GM12872 (cell line): ENCODE data around the gene POU2F1.

Experiments
- CTCF ChIP-seq: IDR thresholded peaks from 3 replicates; pipeline ENCODE4 v1.5.1; 2011; ENCODE audit warnings: low read depth, mild to moderate bottlenecking, low read length, moderate library complexity; ENCODE audit not compliant: insufficient read depth

Gene POU2F1

GRCh38 chr1:167432780-167433179 lies 212.1 kb downstream of the POU2F1 start:
- no peak for TF ChIP-seq CTCF

- no peak for TF ChIP-seq CTCF
Measured at GRCh38 chr1:167433884-167434283, 213.2 kb downstream of the POU2F1 start.

GRCh38 chr1:167434306-167434705 lies 213.6 kb downstream of the POU2F1 start:
- TF ChIP-seq CTCF, result no peak

- no peak for TF ChIP-seq CTCF
Measured at GRCh38 chr1:167435484-167435883, 214.8 kb downstream of the POU2F1 start.

GRCh38 chr1:167438171-167439138 lies 217.8 kb downstream of the POU2F1 start:
- TF ChIP-seq CTCF, result no peak

GRCh38 chr1:167439301-167439988 lies 218.8 kb downstream of the POU2F1 start:
- peak; percentile 26; the same call in 1 of the 3 replicates for TF ChIP-seq CTCF

GRCh38 chr1:167440345-167440744 lies 219.7 kb downstream of the POU2F1 start:
- no peak for TF ChIP-seq CTCF
